Stimulated activated memory B cell treated with anti-CD40 and anti-IgM and Interleukin-4, amounts not matched to agents 10 μg/mL and 1 μg/mL and 100 μg/mL, for 72 hours (primary cell): Measurements from ENCODE around the gene OFD1.
"Not testable (repeated sequence)": the region's sequence is repeated elsewhere in the genome, so short reads cannot be mapped to it uniquely, and the experiment has no call there.

ENCODE experiments used
- ATAC-seq: fragments of 150-1000 bp; cut with Tn5 transposase; 2 replicates; pipeline ENCODE4 v1.10.0; 2021
- H3K27ac Mint-ChIP-seq: one replicate; pipeline ENCODE4 v1.8.0; 2022; ENCODE audit warnings: mild to moderate bottlenecking, mixed read lengths
- H3K27me3 Mint-ChIP-seq: one replicate; pipeline ENCODE4 v1.8.0; 2022; ENCODE audit warnings: mixed read lengths
- H3K36me3 Mint-ChIP-seq: one replicate; pipeline ENCODE4 v1.8.0; 2022; ENCODE audit warnings: mixed read lengths
- H3K4me1 Mint-ChIP-seq: one replicate; pipeline ENCODE4 v1.8.0; 2022; ENCODE audit warnings: mixed read lengths
- H3K4me3 Mint-ChIP-seq: one replicate; pipeline ENCODE4 v1.8.0; 2022; ENCODE audit warnings: mild to moderate bottlenecking, moderate library complexity, mixed read lengths
- H3K9me3 Mint-ChIP-seq: one replicate; pipeline ENCODE4 v1.8.0; 2022; ENCODE audit warnings: mixed read lengths

OFD1 gene

DNA sequence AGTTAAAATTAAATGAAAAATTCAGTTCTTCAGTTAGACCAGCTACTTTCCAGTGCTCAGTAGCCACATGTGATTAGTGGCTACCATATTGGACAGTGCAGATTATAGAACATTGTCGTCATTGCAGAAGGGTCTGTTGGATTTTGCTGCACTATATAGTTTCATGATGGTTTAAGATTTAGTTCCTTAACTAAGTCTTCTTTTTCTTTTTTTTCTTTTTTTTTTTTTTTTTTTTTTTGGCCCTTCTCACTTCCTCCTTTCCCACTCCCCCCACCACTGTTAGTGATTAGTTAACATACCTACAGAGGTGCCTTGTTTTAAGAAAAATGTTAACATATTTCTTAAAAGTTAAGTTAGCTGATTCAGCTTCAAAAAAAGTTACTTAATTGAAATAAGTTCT is 36.6 kb upstream of the OFD1 start:
- Mint-ChIP-seq H3K9me3 (no peaks in the 10 kb centered on the region), H3K27ac (peak overlapping the region; percentile 51), H3K36me3 (peaks cover 12% of the 10 kb centered on the region), H3K27me3 (no peaks in the 10 kb centered on the region), H3K4me1 (peaks cover 58% of the 10 kb centered on the region), H3K4me3 (peak overlapping the region; percentile 9)
- ATAC-seq, result no peak

- Mint-ChIP-seq H3K4me3 (no peak overlapping the region), H3K4me1 (peaks cover 53% of the 10 kb centered on the region)
These were observed 36.1 kb upstream of the OFD1 start for GRCh38 chrX:13698432-13698831.

GRCh38 chrX:13699183-13699826 is 35.2 kb upstream of the OFD1 start:
- no peak for ATAC-seq
- Mint-ChIP-seq H3K4me1 (peaks cover 57% of the 10 kb centered on the region), H3K9me3 (no peaks in the 10 kb centered on the region), H3K27me3 (no peaks in the 10 kb centered on the region), H3K4me3 (peak overlapping the region; percentile 25), H3K36me3 (peaks cover 12% of the 10 kb centered on the region), H3K27ac (peak overlapping the region; percentile 21)

More at GRCh38 chrX:13698432-13698831, 36.1 kb upstream of the OFD1 start:
- Mint-ChIP-seq H3K27ac (no peak overlapping the region), H3K9me3 (no peaks in the 10 kb centered on the region), H3K27me3 (no peaks in the 10 kb centered on the region), H3K36me3 (peaks cover 12% of the 10 kb centered on the region)
- no peak for ATAC-seq

DNA sequence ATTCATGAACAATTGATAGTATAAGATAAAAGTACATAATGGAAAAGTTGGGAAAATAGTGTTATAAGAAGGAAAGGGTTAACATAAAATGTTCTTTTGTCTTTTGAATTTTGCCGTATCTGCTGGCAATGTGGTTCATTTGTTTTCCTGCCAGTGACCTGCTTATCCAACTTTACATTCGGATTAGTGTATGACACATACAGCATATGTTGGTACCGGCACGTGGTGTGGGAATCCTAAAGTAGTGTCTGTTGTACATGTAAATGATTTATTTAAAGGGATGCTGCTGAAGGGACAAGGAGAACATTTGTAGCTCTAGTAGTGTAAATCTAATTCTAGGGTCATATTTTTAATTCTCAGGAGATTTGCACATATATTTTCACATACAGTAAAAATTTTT is 34.2 kb upstream of the OFD1 start:
- no peak overlapping the region for H3K27ac Mint-ChIP-seq
- H3K27me3 Mint-ChIP-seq, result no peaks in the 10 kb centered on the region
- peaks cover 9% of the 10 kb centered on the region for H3K36me3 Mint-ChIP-seq
- ATAC-seq, result no peak
- peaks cover 51% of the 10 kb centered on the region for H3K4me1 Mint-ChIP-seq
- no peaks in the 10 kb centered on the region for H3K9me3 Mint-ChIP-seq
- H3K4me3 Mint-ChIP-seq, result no peak overlapping the region

DNA sequence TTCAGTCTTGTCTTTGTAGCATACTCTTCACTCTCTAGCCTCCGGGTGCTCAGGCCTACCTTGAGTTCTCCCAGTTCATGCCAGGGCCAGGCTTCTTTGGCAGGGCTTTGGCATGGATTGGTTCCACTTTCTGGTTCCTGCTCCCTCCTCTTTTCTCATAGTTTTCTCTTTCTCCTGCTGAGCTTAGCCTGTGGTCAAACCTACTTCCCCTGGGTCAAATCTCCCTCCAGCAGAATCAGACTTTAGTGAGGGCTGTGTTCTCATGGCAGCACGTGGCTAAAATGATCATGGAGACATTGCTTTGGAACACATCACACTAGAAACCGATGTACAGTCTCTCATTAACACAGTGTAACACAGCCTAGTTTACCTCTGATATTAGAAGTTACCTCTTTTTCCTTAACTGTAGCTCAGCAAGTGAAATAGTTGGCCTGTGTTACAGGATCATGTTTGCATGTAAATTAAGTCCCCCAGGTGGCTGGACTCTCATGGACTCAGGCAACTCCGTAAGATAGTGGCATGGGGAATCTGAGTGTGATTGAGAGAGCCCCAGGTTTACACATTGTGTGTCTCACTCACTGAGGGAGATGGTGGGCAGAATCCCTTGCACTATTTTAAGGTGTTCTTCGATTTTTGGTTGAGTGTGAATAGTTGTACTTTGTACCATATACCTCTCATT is 32.3 kb upstream of the OFD1 start:
- Mint-ChIP-seq H3K9me3 (no peaks in the 10 kb centered on the region), H3K36me3 (peaks cover 12% of the 10 kb centered on the region), H3K27ac (peak overlapping the region; percentile 53), H3K4me1 (peaks cover 36% of the 10 kb centered on the region), H3K4me3 (no peak overlapping the region), H3K27me3 (no peaks in the 10 kb centered on the region)
- no peak for ATAC-seq

DNA sequence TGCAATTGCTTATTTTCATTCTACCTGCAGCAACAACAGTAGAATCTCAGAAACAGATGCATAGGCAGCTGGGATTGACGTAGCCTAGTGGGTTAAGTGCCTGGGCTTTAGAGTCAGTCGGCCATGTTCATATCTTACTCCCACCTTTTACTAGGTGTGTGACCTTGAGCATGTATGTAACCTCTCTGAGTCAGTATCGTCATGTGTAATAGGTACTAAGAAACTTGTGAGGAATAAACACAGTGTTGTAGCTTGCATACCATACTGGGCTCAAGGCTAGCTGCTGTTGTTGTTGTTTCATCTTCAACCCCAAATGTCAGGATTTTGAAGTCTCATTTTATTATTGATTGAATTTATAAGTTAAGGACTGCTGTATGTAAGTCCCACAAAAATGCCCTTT is 31.4 kb upstream of the OFD1 start:
- no peaks in the 10 kb centered on the region for H3K27me3 Mint-ChIP-seq
- no peak for ATAC-seq
- no peak overlapping the region for H3K27ac Mint-ChIP-seq
- H3K4me1 Mint-ChIP-seq, result peaks cover 35% of the 10 kb centered on the region
- peaks cover 17% of the 10 kb centered on the region for H3K36me3 Mint-ChIP-seq
- no peak overlapping the region for H3K4me3 Mint-ChIP-seq
- H3K9me3 Mint-ChIP-seq, result no peaks in the 10 kb centered on the region

- ATAC-seq, result no peak
- Mint-ChIP-seq H3K27me3 (no peaks in the 10 kb centered on the region), H3K4me3 (no peak overlapping the region), H3K27ac (no peak overlapping the region), H3K36me3 (peaks cover 17% of the 10 kb centered on the region), H3K9me3 (no peaks in the 10 kb centered on the region), H3K4me1 (peaks cover 36% of the 10 kb centered on the region)
These were observed 31.0 kb upstream of the OFD1 start for GRCh38 chrX:13703589-13703988.

DNA sequence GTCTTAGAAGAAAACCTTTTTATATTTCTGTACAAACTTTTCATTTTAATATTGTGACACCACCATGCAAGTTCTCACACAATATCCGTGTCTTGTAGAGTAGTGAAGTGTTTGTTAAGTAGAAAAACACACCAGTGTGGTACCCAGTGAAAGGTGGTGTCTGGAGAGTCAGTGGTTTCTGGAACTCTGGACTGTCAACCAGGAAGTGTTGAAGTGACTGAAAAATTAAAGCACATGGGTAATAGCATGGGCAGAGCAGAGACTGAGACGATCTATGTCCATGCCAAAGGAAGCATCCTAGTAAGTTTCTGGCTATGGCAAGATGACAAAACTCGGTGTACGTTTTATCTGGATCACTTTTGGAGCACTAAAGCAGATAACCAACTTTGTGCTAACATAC is 23.4 kb upstream of the OFD1 start:
- Mint-ChIP-seq H3K4me3 (no peak overlapping the region), H3K27me3 (no peaks in the 10 kb centered on the region), H3K4me1 (peaks cover 14% of the 10 kb centered on the region), H3K9me3 (no peaks in the 10 kb centered on the region), H3K36me3 (peaks cover 19% of the 10 kb centered on the region), H3K27ac (no peak overlapping the region)
- ATAC-seq, result no peak

- H3K9me3 Mint-ChIP-seq, result no peaks in the 10 kb centered on the region
- ATAC-seq, result no peak
- H3K36me3 Mint-ChIP-seq, result peaks cover 14% of the 10 kb centered on the region
- H3K4me3 Mint-ChIP-seq, result no peak overlapping the region
- H3K27me3 Mint-ChIP-seq, result no peaks in the 10 kb centered on the region
- H3K4me1 Mint-ChIP-seq, result peaks cover 7% of the 10 kb centered on the region
- no peak overlapping the region for H3K27ac Mint-ChIP-seq
These were observed 18.1 kb upstream of the OFD1 start for GRCh38 chrX:13716455-13716854.

GRCh38 chrX:13716905-13717304 is 17.6 kb upstream of the OFD1 start:
- Mint-ChIP-seq H3K4me1 (peaks cover 4% of the 10 kb centered on the region), H3K36me3 (peaks cover 10% of the 10 kb centered on the region), H3K4me3 (no peak overlapping the region), H3K9me3 (no peaks in the 10 kb centered on the region), H3K27ac (no peak overlapping the region), H3K27me3 (no peaks in the 10 kb centered on the region)
- no peak for ATAC-seq

GRCh38 chrX:13717700-13718472 is 16.7 kb upstream of the OFD1 start:
- Mint-ChIP-seq H3K4me3 (no peak overlapping the region), H3K4me1 (peaks cover 9% of the 10 kb centered on the region), H3K36me3 (peaks cover 15% of the 10 kb centered on the region), H3K9me3 (no peaks in the 10 kb centered on the region), H3K27me3 (no peaks in the 10 kb centered on the region), H3K27ac (no peak overlapping the region)
- ATAC-seq, result no peak

DNA sequence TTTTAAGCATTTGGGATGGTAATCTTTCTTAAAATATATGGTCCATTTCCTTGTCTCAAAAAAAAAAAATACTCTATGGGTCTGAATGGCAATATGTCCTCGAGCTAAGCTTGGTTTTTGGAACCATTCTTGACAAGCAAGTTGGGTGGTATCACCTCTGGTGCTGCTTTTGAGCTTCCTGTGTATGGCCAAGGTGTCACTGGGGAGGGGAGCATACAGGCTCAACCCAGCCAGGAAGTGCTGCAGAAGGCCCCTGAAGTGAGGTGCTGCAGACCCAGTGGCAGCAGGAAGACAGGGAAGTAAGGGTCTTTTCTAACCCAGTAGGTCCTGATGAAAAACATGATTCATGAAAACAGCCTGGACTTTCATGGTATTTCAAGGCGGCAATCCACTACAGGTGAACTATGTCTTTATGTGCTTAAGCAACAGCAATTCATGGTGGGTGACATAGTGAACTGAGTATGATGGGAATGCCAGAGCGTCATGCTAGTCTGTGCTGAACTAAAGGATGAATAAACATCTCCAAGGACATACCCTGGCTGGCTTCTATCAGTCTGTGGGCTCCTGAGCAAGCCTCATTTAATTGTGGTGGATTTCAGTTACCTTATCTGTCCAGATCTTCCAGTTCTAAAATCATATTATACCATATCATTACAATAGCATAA is 15.2 kb upstream of the OFD1 start:
- H3K27ac Mint-ChIP-seq, result no peak overlapping the region
- H3K4me1 Mint-ChIP-seq, result peaks cover 17% of the 10 kb centered on the region
- H3K9me3 Mint-ChIP-seq, result no peaks in the 10 kb centered on the region
- no peak overlapping the region for H3K4me3 Mint-ChIP-seq
- H3K36me3 Mint-ChIP-seq, result peaks cover 26% of the 10 kb centered on the region
- no peaks in the 10 kb centered on the region for H3K27me3 Mint-ChIP-seq
- ATAC-seq, result no peak

DNA sequence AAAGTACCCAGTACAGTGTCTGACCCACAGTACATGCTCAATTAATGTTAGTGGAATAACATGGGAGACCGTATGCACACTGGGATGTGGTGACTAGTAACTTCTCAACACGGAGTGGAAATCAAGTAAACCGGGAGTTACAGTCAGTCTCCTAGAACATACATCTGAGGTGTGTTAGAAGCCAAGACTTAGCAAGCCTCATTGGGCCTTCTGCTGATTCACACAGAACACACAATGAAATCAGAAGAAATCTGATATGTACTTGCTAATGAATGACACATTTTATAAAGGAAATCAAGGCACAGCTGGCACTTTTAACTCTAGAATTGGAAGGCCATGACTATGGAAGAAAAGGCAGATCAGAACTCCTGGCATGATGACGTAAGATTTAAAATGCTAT is 13.2 kb upstream of the OFD1 start:
- Mint-ChIP-seq H3K36me3 (peaks cover 32% of the 10 kb centered on the region), H3K9me3 (no peaks in the 10 kb centered on the region), H3K27me3 (no peaks in the 10 kb centered on the region), H3K4me1 (peaks cover 29% of the 10 kb centered on the region), H3K27ac (no peak overlapping the region), H3K4me3 (no peak overlapping the region)
- ATAC-seq, result no peak

- no peak overlapping the region for H3K4me3 Mint-ChIP-seq
- no peak overlapping the region for H3K27ac Mint-ChIP-seq
- H3K4me1 Mint-ChIP-seq, result peaks cover 35% of the 10 kb centered on the region
- no peaks in the 10 kb centered on the region for H3K27me3 Mint-ChIP-seq
- H3K9me3 Mint-ChIP-seq, result no peaks in the 10 kb centered on the region
- H3K36me3 Mint-ChIP-seq, result peaks cover 38% of the 10 kb centered on the region
- ATAC-seq, result no peak
These were observed 12.6 kb upstream of the OFD1 start for GRCh38 chrX:13721819-13722519.

- ATAC-seq, H3K4me3 Mint-ChIP-seq, H3K27ac Mint-ChIP-seq, H3K9me3 Mint-ChIP-seq, H3K27me3 Mint-ChIP-seq: not testable (repeated sequence)
- Mint-ChIP-seq H3K4me1 (peaks cover 54% of the 10 kb centered on the region), H3K36me3 (peaks cover 49% of the 10 kb centered on the region)
These were observed 9.7 kb upstream of the OFD1 start for GRCh38 chrX:13724878-13725277.
